Amniotic stem cell (primary cell): ENCODE measurements around the gene NRK.
"Not testable (repeated sequence)": the region's sequence is repeated elsewhere in the genome, so short reads cannot be mapped to it uniquely, and the experiment has no call there.

Experiments
- DNase-seq: peaks from one replicate; lab custom pipeline; 2025; lab: John Stamatoyannopoulos, UW

Gene NRK

GRCh38 chrX:105894721-105895120, 72.4 kb downstream of the NRK start:
- DNase-seq, result no peak

- DNase-seq, result no peak
These were observed 87.2 kb downstream of the NRK start for GRCh38 chrX:105909576-105909975.

GRCh38 chrX:105910563-105911105, 88.3 kb downstream of the NRK start:
- no peak for DNase-seq

- DNase-seq, result no peak
These were observed 122.9 kb downstream of the NRK start for GRCh38 chrX:105945266-105945665.

GRCh38 chrX:105969487-105969886, 147.1 kb downstream of the NRK start:
- DNase-seq, result no peak

GRCh38 chrX:105972690-105973386, 150.5 kb downstream of the NRK start:
- no peak for DNase-seq

- DNase-seq, result no peak
These were observed 151.0 kb downstream of the NRK start for GRCh38 chrX:105973387-105973739.

GRCh38 chrX:105975382-105975781, 153.0 kb downstream of the NRK start:
- DNase-seq, result no peak

- DNase-seq, result no peak
These were observed 159.6 kb downstream of the NRK start for GRCh38 chrX:105981772-105982485.

GRCh38 chrX:105988487-105988886, 166.1 kb downstream of the NRK start:
- DNase-seq, result not testable (repeated sequence)

GRCh38 chrX:105999294-105999693, 177.0 kb downstream of the NRK start:
- no peak for DNase-seq

GRCh38 chrX:106000203-106000602, 177.9 kb downstream of the NRK start:
- DNase-seq, result no peak

- DNase-seq, result not testable (repeated sequence)
These were observed 178.3 kb downstream of the NRK start for GRCh38 chrX:106000609-106001008.

GRCh38 chrX:106005684-106006083, 183.3 kb downstream of the NRK start:
- no peak for DNase-seq

GRCh38 chrX:106007815-106008214, 185.5 kb downstream of the NRK start:
- no peak for DNase-seq
